Fibroblast of the conjunctiva (primary cell): ENCODE measurements around the gene STK32C.

ENCODE experiments used
- DNase-seq: peaks from one replicate; pipeline ENCODE4 v3.0.0-alpha.2; 2010; ENCODE audit warnings: low read depth

STK32C gene

GRCh38 chr10:132246296-132246695 lies 61.5 kb downstream of the STK32C start:
- DNase-seq: no peak

GRCh38 chr10:132245056-132245455 lies 62.7 kb downstream of the STK32C start:
- no peak for DNase-seq

- no peak for DNase-seq
These were observed 64.1 kb downstream of the STK32C start for GRCh38 chr10:132243626-132244025.

GRCh38 chr10:132243141-132243540 lies 64.6 kb downstream of the STK32C start:
- DNase-seq: no peak

GRCh38 chr10:132242103-132242840 lies 65.5 kb downstream of the STK32C start:
- no peak for DNase-seq

GRCh38 chr10:132241496-132241895 lies 66.3 kb downstream of the STK32C start:
- no peak for DNase-seq

GRCh38 chr10:132241086-132241485 lies 66.7 kb downstream of the STK32C start:
- DNase-seq: no peak

GRCh38 chr10:132240581-132240980 lies 67.2 kb downstream of the STK32C start:
- DNase-seq: no peak

GRCh38 chr10:132240156-132240555 lies 67.6 kb downstream of the STK32C start:
- no peak for DNase-seq

- no peak for DNase-seq
These were observed 68.4 kb downstream of the STK32C start for GRCh38 chr10:132239126-132240031.

GRCh38 chr10:132238371-132239125 lies 69.2 kb downstream of the STK32C start:
- DNase-seq: no peak

GRCh38 chr10:132237871-132238270 lies 69.9 kb downstream of the STK32C start:
- no peak for DNase-seq

- DNase-seq: no peak
These were observed 70.4 kb downstream of the STK32C start for GRCh38 chr10:132237396-132237795.

- no peak for DNase-seq
These were observed 70.9 kb downstream of the STK32C start for GRCh38 chr10:132236881-132237280.

- no peak for DNase-seq
These were observed 71.6 kb downstream of the STK32C start for GRCh38 chr10:132236161-132236560.

- DNase-seq: no peak
These were observed 72.9 kb downstream of the STK32C start for GRCh38 chr10:132234860-132235259.

- DNase-seq: no peak
These were observed 74.2 kb downstream of the STK32C start for GRCh38 chr10:132233501-132234085.

GRCh38 chr10:132232981-132233380 lies 74.8 kb downstream of the STK32C start:
- DNase-seq: no peak

GRCh38 chr10:132232023-132232951 lies 75.5 kb downstream of the STK32C start:
- no peak for DNase-seq

GRCh38 chr10:132231656-132232022 lies 76.1 kb downstream of the STK32C start:
- no peak for DNase-seq
